HCT116 (cell line): ENCODE data around the gene EDN2. TPM values are rescaled to one million over a fixed set of nuclear protein-coding genes. Genes with fewer than 3 reads are reported as not detected.

ENCODE experiments used
- ATAC-seq: fragments of 200-7000 bp; cut with Tn5 transposase; 2 replicates; pipeline ENCODE4 v1.9.1; 2020; ENCODE audit warnings: mild to moderate bottlenecking, moderate library complexity
- BruUV-seq: library from RNA; stranded (reverse); fragments of 400-500 nt; replicated peaks from 2 replicates; lab custom pipeline; 2021; lab: Mats Ljungman, UMichigan
- CTCF ChIA-PET: fragments of 300-600 bp; sonication (Branson Sonifier 250); formaldehyde crosslinking; loops from one replicate; lab custom pipeline; 2021; ENCODE audit warnings: antibody characterized with exemption; lab: Charles Lee
- POLR2A ChIA-PET: fragments of 300-600, 350-600 bp; sonication (Branson Sonifier 250); formaldehyde crosslinking; loops from one replicate; lab custom pipeline; 2021; ENCODE audit warnings: antibody characterized with exemption; lab: Charles Lee
- RAD21 ChIA-PET, 2 experiments: fragments of 300-600 bp; sonication (Branson Sonifier 250); formaldehyde crosslinking; loops; one replicate each; lab custom pipeline; 2023; ENCODE audit warnings: low total read pairs in 2 of 2; ENCODE audit not compliant: uncharacterized antibody in 2 of 2, unreplicated experiment in 2 of 2, low non-redundant PET in 1 of 2; lab: Charles Lee
- DNase-seq: peaks from one replicate; pipeline ENCODE4 v3.0.0-alpha.2; 2010; ENCODE audit warnings: low read depth, low spot score
- H2AFZ ChIP-seq: fragments of 200-600 bp; shearing (Covaris generic), sonication (generic); 2 replicates; pipeline ENCODE4 v1.6.1; 2017; ENCODE audit warnings: low read depth, mixed run types, mixed read lengths, antibody characterized with exemption, low read length; ENCODE audit not compliant: poor library complexity, severe bottlenecking
- H3K27ac ChIP-seq: 2 replicates; pipeline ENCODE4 v1.5.1; 2012; ENCODE audit warnings: low read depth, low read length
- H3K27me3 ChIP-seq: fragments of 200-600 bp; sonication (generic); 2 replicates; pipeline ENCODE4 v1.6.1; 2016; ENCODE audit warnings: mixed run types, low read length, mixed read lengths; ENCODE audit not compliant: insufficient read depth
- H3K36me3 ChIP-seq, 2 experiments: fragments of 200-500 bp in 1 of 2; fragments of 200-600 bp in 1 of 2; sonication (Bioruptor generic) in 1 of 2; sonication (generic) in 1 of 2; 2 replicates each; pipeline versions ENCODE4 v1.5.1 to v1.6.1; 2014 to 2016; ENCODE audit warnings: low read length in 2 of 2, inconsistent platforms in 1 of 2, mixed read lengths in 1 of 2, mixed run types in 1 of 2; ENCODE audit not compliant: insufficient read depth in 2 of 2, control insufficient read depth in 1 of 2
- H3K4me1 ChIP-seq, 2 experiments: fragments of 200-600 bp in 1 of 2; sonication (generic) in 1 of 2; 2 replicates each; pipeline versions ENCODE4 v1.5.1 to v1.6.1; 2012 to 2017; ENCODE audit warnings: low read length in 2 of 2, inconsistent platforms in 1 of 2, mild to moderate bottlenecking in 1 of 2, mixed read lengths in 1 of 2, mixed run types in 1 of 2, moderate library complexity in 1 of 2; ENCODE audit not compliant: insufficient read depth in 2 of 2, control insufficient read depth in 1 of 2
- H3K4me2 ChIP-seq: fragments of 200-600 bp; sonication (generic); 2 replicates; pipeline ENCODE4 v1.6.1; 2017; ENCODE audit warnings: mixed run types, low read length, mixed read lengths
- H3K4me3 ChIP-seq, 2 experiments: fragments of 200-600 bp in 1 of 2; sonication (generic) in 1 of 2; replicated peaks in 1 of 2; 2 replicates each; pipeline ENCODE4 v1.5.1; 2011 to 2016; ENCODE audit warnings: low read length in 2 of 2, control low read depth in 1 of 2, low read depth in 1 of 2, mild to moderate bottlenecking in 1 of 2, mixed read lengths in 1 of 2, mixed run types in 1 of 2
- H3K79me2 ChIP-seq: fragments of 200-600 bp; sonication (generic); 2 replicates; pipeline ENCODE4 v1.6.1; 2017; ENCODE audit warnings: mild to moderate bottlenecking, mixed run types, low read length, moderate library complexity, mixed read lengths; ENCODE audit not compliant: insufficient read depth
- H3K9ac ChIP-seq: fragments of 200-600 bp; sonication (generic); 2 replicates; pipeline ENCODE4 v1.6.1; 2016; ENCODE audit warnings: low read length, mixed read lengths
- H3K9me2 ChIP-seq: fragments of 200-600 bp; sonication (generic), shearing (Covaris generic); 2 replicates; pipeline ENCODE4 v1.6.1; 2017; ENCODE audit warnings: mixed run types, mild to moderate bottlenecking, moderate library complexity; ENCODE audit not compliant: insufficient read depth
- H3K9me3 ChIP-seq, 2 experiments: fragments of 200-500 bp in 1 of 2; fragments of 200-600 bp in 1 of 2; sonication (Bioruptor generic) in 1 of 2; sonication (generic) in 1 of 2; 2 replicates each; pipeline ENCODE4 v1.6.1; 2014 to 2017; ENCODE audit warnings: low read length in 2 of 2, mixed read lengths in 2 of 2, inconsistent platforms in 1 of 2, low read depth in 1 of 2, mild to moderate bottlenecking in 1 of 2, mixed run types in 1 of 2, moderate library complexity in 1 of 2; ENCODE audit not compliant: control insufficient read depth in 1 of 2, insufficient read depth in 1 of 2
- H4K20me1 ChIP-seq: fragments of 200-600 bp; sonication (generic), shearing (Covaris generic); 2 replicates; pipeline ENCODE4 v1.6.1; 2017; ENCODE audit warnings: mixed run types, mild to moderate bottlenecking, moderate library complexity; ENCODE audit not compliant: insufficient read depth
- ATF3 ChIP-seq: IDR thresholded peaks from 2 replicates; pipeline ENCODE4 v1.6.1; 2012
- CBX3 ChIP-seq: IDR thresholded peaks from 2 replicates; pipeline ENCODE4 v1.6.1; 2012; ENCODE audit warnings: low read depth
- CEBPB ChIP-seq: IDR thresholded peaks from 2 replicates; pipeline ENCODE4 v1.6.1; 2012; ENCODE audit warnings: low read depth
- CTCF ChIP-seq, 3 experiments: fragments of 200-600 bp in 1 of 3; sonication (generic) in 1 of 3; IDR thresholded peaks in 2 of 3; conservative IDR thresholded peaks in 1 of 3; 2 replicates each; pipeline ENCODE4 v1.5.1; 2012 to 2017; ENCODE audit warnings: low read depth in 2 of 3, low read length in 2 of 3, antibody characterized with exemption in 1 of 3, borderline replicate concordance in 1 of 3, control low read depth in 1 of 3, mild to moderate bottlenecking in 1 of 3, mixed read lengths in 1 of 3, mixed run types in 1 of 3, moderate library complexity in 1 of 3; ENCODE audit not compliant: insufficient read depth in 1 of 3
- EGR1 ChIP-seq: IDR thresholded peaks from 2 replicates; pipeline ENCODE4 v1.6.1; 2012; ENCODE audit warnings: low read depth
- ELF1 ChIP-seq: IDR thresholded peaks from 2 replicates; pipeline ENCODE4 v1.6.1; 2012; ENCODE audit warnings: low read depth, borderline replicate concordance
- EZH2phosphoT487 ChIP-seq: fragments of 200-600 bp; IDR thresholded peaks from 2 replicates; pipeline ENCODE4 v1.6.1; 2018; ENCODE audit warnings: antibody characterized with exemption, borderline replicate concordance
- JUND ChIP-seq: IDR thresholded peaks from 2 replicates; pipeline ENCODE4 v1.6.1; 2012
- POLR2A ChIP-seq: IDR thresholded peaks from 2 replicates; pipeline ENCODE4 v1.7.0; 2011; ENCODE audit warnings: borderline replicate concordance; ENCODE audit not compliant: insufficient read depth, insufficient read length; ENCODE audit errors: extremely low read depth
- RAD21 ChIP-seq: IDR thresholded peaks from 2 replicates; pipeline ENCODE4 v1.6.1; 2012; ENCODE audit warnings: low read depth, mild to moderate bottlenecking
- SIN3A ChIP-seq: IDR thresholded peaks from 2 replicates; pipeline ENCODE4 v1.6.1; 2012; ENCODE audit warnings: low read depth
- SP1 ChIP-seq: IDR thresholded peaks from 2 replicates; pipeline ENCODE4 v1.6.1; 2012; ENCODE audit warnings: low read depth
- SRF ChIP-seq: IDR thresholded peaks from 2 replicates; pipeline ENCODE4 v1.6.1; 2012; ENCODE audit warnings: low read depth
- TCF7L2 ChIP-seq: IDR thresholded peaks from 2 replicates; pipeline ENCODE4 v1.7.0; 2011; ENCODE audit warnings: borderline replicate concordance, inconsistent platforms; ENCODE audit not compliant: insufficient read depth, insufficient read length; ENCODE audit errors: extremely low read depth
- YY1 ChIP-seq: IDR thresholded peaks from 2 replicates; pipeline ENCODE4 v1.6.1; 2011; ENCODE audit warnings: low read length, low read depth, moderate library complexity, mild to moderate bottlenecking; ENCODE audit not compliant: insufficient replicate concordance; ENCODE audit errors: extremely low read depth
- ZFX ChIP-seq: fragments of 450-650 bp; IDR thresholded peaks from 2 replicates; pipeline ENCODE4 v1.6.1; 2017
- intact Hi-C: fragments of 100-400 bp; cut with micrococcal nuclease; formaldehyde crosslinking; loops from 2 replicates; pipeline ENCODE4 v1.10.0; 2022
- total RNA-seq: library from RNA; stranded (reverse); gene quantifications from one replicate; pipeline ENCODE4 v1.2.1, GENCODE V29; 2021; ENCODE audit not compliant: unreplicated experiment
- TF ChIP-seq, protein P1 (sequence below): IDR thresholded peaks from 2 replicates; pipeline ENCODE4 v1.6.1; 2011; ENCODE audit warnings: mild to moderate bottlenecking, low read length, moderate library complexity; ENCODE audit not compliant: insufficient replicate concordance; ENCODE audit errors: extremely low read depth

The EDN2 gene
- total RNA-seq, 1 experiment from 2014 or later: not detected

GRCh38 chr1:41461790-41462679, 22.4 kb downstream of the EDN2 start:
- Histone ChIP-seq H3K9me3 (no peaks in the 10 kb centered on the region), H3K4me2 (no peak overlapping the region), H3K27ac (no peak overlapping the region), H3K9ac (no peak overlapping the region), H3K27me3 (no peaks in the 10 kb centered on the region), H3K4me3 (no peak overlapping the region), H3K79me2 (no peaks in the 10 kb centered on the region), H3K4me1 (no peaks in the 10 kb centered on the region), H2AFZ (no peak overlapping the region), H3K9me2 (no peaks in the 10 kb centered on the region), H4K20me1 (no peaks in the 10 kb centered on the region), H3K36me3 (no peaks in the 10 kb centered on the region)
- ChIA-PET RAD21 (no interaction called here), CTCF (no interaction called here), POLR2A (no interaction called here)
- intact Hi-C loops: no loop called here
- DNase-seq (no peak), ATAC-seq (no peak)
- no TSS peak for BruUV-seq
- TF ChIP-seq ZFX (no peak), SRF (no peak), JUND (no peak), SIN3A (no peak), RAD21 (no peak), CBX3 (no peak), CTCF (IDR thresholded peaks at IDR 0.05 in 2 of 3, conservative IDR thresholded peaks at IDR 0.05 in 1 of 3; ENCODE audit: borderline replicate concordance in 1 of 3, insufficient read depth in 1 of 3, low read depth in 2 of 3, low read length in 2 of 3) (no peak), YY1 (no peak), ELF1 (no peak), TCF7L2 (no peak), CEBPB (no peak), EGR1 (no peak), POLR2A (no peak), SP1 (no peak), ATF3 (no peak), EZH2phosphoT487 (no peak)
- TF ChIP-seq, protein P1, sequence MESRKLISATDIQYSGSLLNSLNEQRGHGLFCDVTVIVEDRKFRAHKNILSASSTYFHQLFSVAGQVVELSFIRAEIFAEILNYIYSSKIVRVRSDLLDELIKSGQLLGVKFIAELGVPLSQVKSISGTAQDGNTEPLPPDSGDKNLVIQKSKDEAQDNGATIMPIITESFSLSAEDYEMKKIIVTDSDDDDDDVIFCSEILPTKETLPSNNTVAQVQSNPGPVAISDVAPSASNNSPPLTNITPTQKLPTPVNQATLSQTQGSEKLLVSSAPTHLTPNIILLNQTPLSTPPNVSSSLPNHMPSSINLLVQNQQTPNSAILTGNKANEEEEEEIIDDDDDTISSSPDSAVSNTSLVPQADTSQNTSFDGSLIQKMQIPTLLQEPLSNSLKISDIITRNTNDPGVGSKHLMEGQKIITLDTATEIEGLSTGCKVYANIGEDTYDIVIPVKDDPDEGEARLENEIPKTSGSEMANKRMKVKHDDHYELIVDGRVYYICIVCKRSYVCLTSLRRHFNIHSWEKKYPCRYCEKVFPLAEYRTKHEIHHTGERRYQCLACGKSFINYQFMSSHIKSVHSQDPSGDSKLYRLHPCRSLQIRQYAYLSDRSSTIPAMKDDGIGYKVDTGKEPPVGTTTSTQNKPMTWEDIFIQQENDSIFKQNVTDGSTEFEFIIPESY: no peak
